RWPE2 (cell line): ENCODE results near the gene KCNMA1.
"Not testable (repeated sequence)": the region's sequence is repeated elsewhere in the genome, so short reads cannot be mapped to it uniquely, and the experiment has no call there.

Experiments used
- ATAC-seq: fragments of 200-7000 bp; cut with Tn5 transposase; 3 replicates; pipeline ENCODE4 v1.9.1; 2021; ENCODE audit warnings: low read depth
- DNase-seq: peaks from one replicate; pipeline ENCODE4 v3.0.0-alpha.2; 2020; ENCODE audit warnings: low spot score
- H3K27ac ChIP-seq: fragments of 450-650 bp; 2 replicates; pipeline ENCODE4 v1.5.1; 2017; ENCODE audit warnings: mild to moderate bottlenecking; ENCODE audit not compliant: poor library complexity, severe bottlenecking
- H3K27me3 ChIP-seq: fragments of 250-450 bp; sonication (Bioruptor Pico); 2 replicates; pipeline ENCODE4 v1.5.1; 2021; ENCODE audit warnings: mild to moderate bottlenecking, moderate library complexity; ENCODE audit not compliant: insufficient read depth, poor library complexity, severe bottlenecking
- H3K36me3 ChIP-seq: fragments of 250-450 bp; sonication (Bioruptor Pico); 2 replicates; pipeline ENCODE4 v1.5.1; 2020; ENCODE audit warnings: low read depth, mild to moderate bottlenecking, moderate library complexity
- H3K4me1 ChIP-seq: fragments of 250-450 bp; sonication (Bioruptor Pico); 2 replicates; pipeline ENCODE4 v1.5.1; 2021; ENCODE audit warnings: mild to moderate bottlenecking, moderate library complexity; ENCODE audit not compliant: insufficient read depth, poor library complexity, severe bottlenecking
- H3K4me3 ChIP-seq: fragments of 250-450 bp; sonication (Bioruptor Pico); 2 replicates; pipeline ENCODE4 v1.5.1; 2021; ENCODE audit warnings: mild to moderate bottlenecking, moderate library complexity; ENCODE audit not compliant: severe bottlenecking
- H3K9me3 ChIP-seq: fragments of 250-450 bp; sonication (Bioruptor Pico); 2 replicates; pipeline ENCODE4 v1.5.1; 2021; ENCODE audit warnings: mild to moderate bottlenecking, moderate library complexity; ENCODE audit not compliant: severe bottlenecking
- CTCF ChIP-seq: fragments of 450-650 bp; IDR thresholded peaks from one replicate; pipeline ENCODE4 v1.5.1; 2017; ENCODE audit warnings: mild to moderate bottlenecking, moderate library complexity; ENCODE audit not compliant: poor library complexity, severe bottlenecking

KCNMA1 gene

GRCh38 chr10:77524281-77524711 lies 113.3 kb downstream of the KCNMA1 start:
- Histone ChIP-seq H3K36me3 (no peaks in the 10 kb centered on the region), H3K27me3 (no peaks in the 10 kb centered on the region), H3K4me3 (no peak overlapping the region), H3K4me1 (no peaks in the 10 kb centered on the region), H3K27ac (no peak overlapping the region), H3K9me3 (no peaks in the 10 kb centered on the region)
- ATAC-seq (no peak), DNase-seq (no peak)
- TF ChIP-seq CTCF, result no peak

- no peaks in the 10 kb centered on the region for H3K27me3 ChIP-seq
- DNase-seq, result no peak
- no peaks in the 10 kb centered on the region for H3K4me1 ChIP-seq
- H3K36me3 ChIP-seq, result no peaks in the 10 kb centered on the region
- no peaks in the 10 kb centered on the region for H3K9me3 ChIP-seq
- ATAC-seq, result no peak
- no peak overlapping the region for H3K4me3 ChIP-seq
- no peak overlapping the region for H3K27ac ChIP-seq
- TF ChIP-seq CTCF, result no peak
These were observed 115.3 kb downstream of the KCNMA1 start for GRCh38 chr10:77522268-77522809.

- Histone ChIP-seq H3K4me1 (no peaks in the 10 kb centered on the region), H3K27me3 (no peaks in the 10 kb centered on the region)
- no peak for TF ChIP-seq CTCF
These were observed 116.6 kb downstream of the KCNMA1 start for GRCh38 chr10:77520995-77521394.

GRCh38 chr10:77520290-77520689 lies 117.3 kb downstream of the KCNMA1 start:
- no peak for ATAC-seq
- Histone ChIP-seq H3K9me3 (no peaks in the 10 kb centered on the region), H3K27ac (no peak overlapping the region), H3K4me3 (no peak overlapping the region), H3K36me3 (no peaks in the 10 kb centered on the region), H3K27me3 (no peaks in the 10 kb centered on the region), H3K4me1 (no peaks in the 10 kb centered on the region)
- DNase-seq, result no peak
- TF ChIP-seq CTCF, result no peak

More at GRCh38 chr10:77520995-77521394, 116.6 kb downstream of the KCNMA1 start:
- Histone ChIP-seq H3K4me3 (no peak overlapping the region), H3K27ac (no peak overlapping the region), H3K9me3 (no peaks in the 10 kb centered on the region), H3K36me3 (no peaks in the 10 kb centered on the region)
- ATAC-seq, result no peak
- DNase-seq, result no peak

GRCh38 chr10:77519791-77520190 lies 117.8 kb downstream of the KCNMA1 start:
- DNase-seq, H3K4me3 ChIP-seq, H3K27me3 ChIP-seq, ATAC-seq, H3K9me3 ChIP-seq, H3K4me1 ChIP-seq, H3K27ac ChIP-seq, H3K36me3 ChIP-seq: not testable (repeated sequence)
